GM18508 (cell line): ENCODE results near the gene DPP4.
"Not testable (repeated sequence)": the region's sequence is repeated elsewhere in the genome, so short reads cannot be mapped to it uniquely, and the experiment has no call there.

Source experiments
- ATAC-seq: cut with Tn5 transposase; IDR thresholded peaks from one replicate; pipeline ENCODE4 v1.9.1; 2021; ENCODE audit warnings: moderate number of reproducible peaks; ENCODE audit not compliant: insufficient read depth, unreplicated experiment

DPP4 gene

DNA sequence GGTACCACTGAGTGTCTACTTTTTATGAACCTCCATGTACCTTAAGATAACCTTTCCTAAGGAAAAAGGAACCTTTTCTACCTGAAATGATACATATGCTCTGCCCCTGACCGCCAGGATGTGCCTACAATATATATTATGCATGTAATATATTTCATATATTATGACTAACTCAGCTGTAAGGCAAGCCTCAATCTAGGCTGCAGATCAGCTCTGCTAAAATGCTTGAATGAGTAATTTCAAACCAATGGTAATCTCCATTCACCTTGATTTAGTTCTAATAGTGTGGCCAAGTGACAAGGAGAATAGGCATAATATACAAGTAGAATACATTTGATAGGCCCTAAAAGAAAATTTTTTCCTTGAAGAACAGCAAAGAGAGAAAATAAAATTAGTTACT is 101.8 kb downstream of the DPP4 start:
- no peak for ATAC-seq

GRCh38 chr2:161971551-161971950 is 102.5 kb downstream of the DPP4 start:
- no peak for ATAC-seq

- ATAC-seq: no peak
These were observed 104.9 kb downstream of the DPP4 start for GRCh38 chr2:161969159-161969558.

GRCh38 chr2:161965994-161966393 is 108.0 kb downstream of the DPP4 start:
- no peak for ATAC-seq

GRCh38 chr2:161964160-161964559 is 109.9 kb downstream of the DPP4 start:
- ATAC-seq: no peak

GRCh38 chr2:161962160-161962559 is 111.9 kb downstream of the DPP4 start:
- ATAC-seq: no peak

DNA sequence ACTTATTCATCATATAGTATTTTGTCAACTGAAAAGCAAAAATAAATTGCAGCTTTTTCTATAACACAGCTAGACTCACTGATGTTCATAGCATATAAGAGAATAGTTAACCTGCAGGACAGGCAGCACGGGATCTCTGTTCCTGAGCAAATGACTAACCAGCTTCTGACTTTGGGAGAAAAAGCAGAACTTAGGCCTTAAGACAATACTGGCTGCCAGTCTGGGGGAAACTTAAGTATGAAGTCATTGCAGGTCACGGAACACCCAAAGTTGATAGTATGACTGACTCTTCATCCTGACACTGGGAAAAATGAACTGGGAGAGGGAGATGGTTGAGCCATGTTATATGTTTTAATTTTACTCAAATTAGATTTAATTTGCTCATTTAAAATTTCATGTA is 113.0 kb downstream of the DPP4 start:
- no peak for ATAC-seq

DNA sequence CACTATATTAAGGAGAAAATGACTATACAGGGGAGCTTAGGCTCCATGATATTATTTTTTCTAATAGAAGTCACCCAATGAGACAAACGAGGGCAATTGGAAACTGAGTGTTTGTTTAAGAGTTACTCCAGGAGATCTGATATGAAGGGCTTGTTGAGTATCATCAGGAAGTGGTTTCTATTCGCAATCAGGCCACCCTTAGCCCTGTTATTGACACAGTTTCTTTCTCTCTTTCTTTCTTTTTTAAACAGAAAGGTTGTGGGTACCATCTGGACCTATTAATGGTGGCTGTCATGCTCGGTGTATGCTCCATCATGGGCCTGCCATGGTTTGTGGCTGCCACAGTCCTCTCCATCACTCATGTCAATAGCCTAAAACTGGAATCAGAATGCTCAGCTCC is 117.3 kb downstream of the DPP4 start:
- no peak for ATAC-seq

GRCh38 chr2:161955211-161955610 is 118.8 kb downstream of the DPP4 start:
- no peak for ATAC-seq

- no peak for ATAC-seq
These were observed 119.9 kb downstream of the DPP4 start for GRCh38 chr2:161954103-161954502.

- not testable (repeated sequence) for ATAC-seq
These were observed 120.6 kb downstream of the DPP4 start for GRCh38 chr2:161953367-161953766.

- ATAC-seq: no peak
These were observed 121.2 kb downstream of the DPP4 start for GRCh38 chr2:161952783-161953191.

GRCh38 chr2:161947836-161948235 is 126.2 kb downstream of the DPP4 start:
- no peak for ATAC-seq

DNA sequence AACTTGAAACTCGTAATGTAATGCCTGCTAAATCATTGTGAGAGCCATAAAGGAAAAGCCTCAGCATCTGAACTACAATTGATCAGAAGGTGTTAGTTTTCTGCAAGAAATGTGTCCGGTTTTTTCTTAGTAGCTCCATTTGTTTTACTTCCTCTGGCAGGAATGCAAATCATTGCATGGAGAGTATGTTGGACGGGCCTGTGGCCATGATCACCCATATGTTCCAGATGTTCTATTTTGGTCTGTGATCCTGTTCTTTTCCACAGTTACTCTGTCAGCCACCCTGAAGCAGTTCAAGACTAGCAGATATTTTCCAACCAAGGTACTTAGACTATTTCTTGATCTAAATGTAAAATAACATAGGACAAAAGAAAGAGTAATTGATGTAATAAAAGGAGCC is 126.6 kb downstream of the DPP4 start:
- no peak for ATAC-seq

- ATAC-seq: no peak
These were observed 127.4 kb downstream of the DPP4 start for GRCh38 chr2:161946489-161947107.

DNA sequence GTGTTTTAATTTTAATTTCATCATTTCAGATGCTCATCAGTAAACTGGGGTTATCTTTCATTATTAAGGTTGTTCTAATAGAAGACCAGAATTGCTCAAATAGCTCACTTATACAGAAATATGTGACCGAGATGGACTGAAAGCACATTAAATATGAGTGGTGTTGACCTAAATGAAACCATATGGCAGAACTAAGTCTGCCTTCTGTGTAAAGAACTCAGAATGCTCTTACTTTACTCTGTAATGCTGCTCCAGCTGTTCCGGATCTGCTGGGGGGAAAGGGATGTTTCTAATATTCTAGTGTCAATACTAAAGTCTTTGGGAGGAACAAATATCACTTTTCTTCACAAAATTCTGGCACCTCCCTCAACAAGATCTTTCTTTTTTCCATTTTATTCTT is 131.0 kb downstream of the DPP4 start:
- ATAC-seq: no peak
